Neuron (in vitro differentiated cells): ENCODE results near the gene UBTFL1.
A peak's percentile ranks its signal among the peaks of the same experiment; 100 is the strongest.

Experiments
- H2AFZ ChIP-seq: one replicate; pipeline ENCODE4 v1.6.1; 2013; ENCODE audit warnings: low read depth, mild to moderate bottlenecking, inconsistent platforms, low read length, moderate library complexity
- H3K27me3 ChIP-seq: one replicate; pipeline ENCODE4 v1.6.1; 2013; ENCODE audit warnings: low read length; ENCODE audit not compliant: insufficient read depth
- H3K36me3 ChIP-seq: one replicate; pipeline ENCODE4 v1.6.1; 2013; ENCODE audit warnings: low read length; ENCODE audit not compliant: insufficient read depth
- H3K4me1 ChIP-seq: one replicate; pipeline ENCODE4 v1.6.1; 2013; ENCODE audit warnings: low read length; ENCODE audit not compliant: insufficient read depth
- H3K4me3 ChIP-seq: 2 replicates; pipeline ENCODE4 v1.5.1; 2013; ENCODE audit warnings: mild to moderate bottlenecking, low read length, moderate library complexity
- H3K9me3 ChIP-seq: one replicate; pipeline ENCODE4 v1.6.1; 2013; ENCODE audit warnings: low read length

Gene UBTFL1

DNA sequence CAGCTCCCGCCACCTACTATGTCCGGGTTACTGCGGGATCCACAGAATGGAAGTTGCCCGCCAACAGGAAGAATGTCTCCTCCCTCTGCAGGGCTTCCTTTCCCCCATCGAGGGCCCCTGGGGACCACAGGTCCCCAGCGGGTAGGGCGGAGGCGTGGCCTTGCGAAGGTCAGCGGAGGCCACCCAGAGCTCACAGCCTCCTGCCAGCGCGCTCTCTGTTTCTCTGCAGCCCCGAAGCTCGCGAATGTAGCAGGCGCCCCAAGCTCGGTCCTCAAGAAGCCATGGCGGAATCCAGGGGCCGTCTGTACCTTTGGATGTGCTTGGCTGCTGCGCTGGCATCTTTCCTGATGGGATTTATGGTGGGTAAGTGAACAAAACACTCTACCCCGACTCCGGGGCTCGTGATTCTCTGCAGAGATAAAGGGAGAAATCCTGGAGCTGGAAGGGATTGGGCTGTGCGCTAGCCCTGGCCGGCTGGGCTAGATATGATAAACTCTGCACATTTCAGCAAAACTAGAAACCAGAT lies 48.8 kb downstream of the UBTFL1 start, which contains the start of gene NAALAD2:
NAALAD2 (plus strand) TSS at position 186 of the 526 bp plus-strand sequence; CDS start at position 282, 96 bp downstream.
- no peaks in the 10 kb centered on the region for H3K9me3 ChIP-seq
- H3K4me1 ChIP-seq = peaks cover 22% of the 10 kb centered on the region
- peaks cover 2% of the 10 kb centered on the region for H3K27me3 ChIP-seq
- peak within 1 kb of the TSS; percentile 66 for H3K4me3 ChIP-seq
- peak within 1 kb of the TSS; percentile 77 for H2AFZ ChIP-seq
- H3K36me3 ChIP-seq = no peaks in the 10 kb centered on the region

DNA sequence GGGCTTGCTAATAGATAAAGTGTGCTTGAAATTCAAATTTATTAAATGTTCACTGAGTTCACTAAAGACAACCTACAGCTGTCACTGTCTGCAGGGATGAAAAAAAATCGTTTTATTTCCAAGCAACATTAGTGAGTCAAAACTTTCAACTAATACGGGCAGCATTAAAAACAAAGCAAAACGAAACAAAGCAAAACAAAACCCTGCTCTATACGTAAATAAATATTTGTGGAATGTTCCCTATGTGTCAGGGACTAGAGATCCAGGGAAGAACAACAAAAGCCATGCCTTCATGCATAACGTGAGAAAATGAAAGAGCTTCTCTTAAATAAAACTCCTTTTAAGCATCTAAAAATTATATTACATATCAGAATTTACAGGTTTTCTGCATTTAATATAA lies 49.3 kb downstream of the UBTFL1 start:
- H3K4me1 ChIP-seq = peaks cover 22% of the 10 kb centered on the region
- H3K27me3 ChIP-seq = peaks cover 2% of the 10 kb centered on the region
- no peaks in the 10 kb centered on the region for H3K9me3 ChIP-seq
- H3K36me3 ChIP-seq = no peaks in the 10 kb centered on the region
- peak overlapping the region; percentile 66 for H3K4me3 ChIP-seq
- H2AFZ ChIP-seq = peak overlapping the region; percentile 77
